Endothelial cell of umbilical vein (primary cell): ENCODE results near the gene GPR173. TPM values are rescaled to one million over a fixed set of nuclear protein-coding genes. Genes with fewer than 3 reads are reported as not detected.

Experiments
- BruUV-seq: library from RNA; stranded (reverse); fragments of 400-500 nt; replicated peaks from 2 replicates; lab custom pipeline; 2021; lab: Mats Ljungman, UMichigan
- CTCF ChIA-PET: fragments of 300-600, 350-600 bp; sonication (Branson Sonifier 250); formaldehyde crosslinking; loops from one replicate; lab custom pipeline; 2021; ENCODE audit warnings: antibody characterized with exemption, inconsistent platforms; lab: Charles Lee
- POLR2A ChIA-PET: fragments of 300-600, 350-600 bp; sonication (Branson Sonifier 250); formaldehyde crosslinking; loops from one replicate; lab custom pipeline; 2021; ENCODE audit warnings: antibody characterized with exemption, inconsistent platforms; lab: Charles Lee
- DNase-seq: peaks from one replicate; pipeline ENCODE4 v3.0.0-alpha.2; 2011; ENCODE audit warnings: low read depth, low spot score
- FAIRE-seq: peaks from 2 replicates; lab custom pipeline; 2011; peaks lifted over from hg19 to GRCh38; lab: Jason Lieb, UNC
- H2AFZ ChIP-seq: 2 replicates; pipeline ENCODE4 v1.6.0; 2012; ENCODE audit warnings: low read depth, low read length, control low read depth, inconsistent platforms
- H3K27ac ChIP-seq: 2 replicates; pipeline ENCODE4 v1.5.1; 2011; ENCODE audit warnings: low read depth, mild to moderate bottlenecking, control low read depth, low read length, moderate library complexity; ENCODE audit not compliant: insufficient read depth
- H3K27me3 ChIP-seq, 2 experiments: 2 replicates each; pipeline versions ENCODE4 v1.6.0 to v1.6.1; 2011; ENCODE audit warnings: low read length in 2 of 2, mixed read lengths in 1 of 2; ENCODE audit not compliant: control insufficient read depth in 2 of 2, insufficient read depth in 2 of 2
- H3K36me3 ChIP-seq, 2 experiments: 2 replicates in 1 of 2; 3 replicates in 1 of 2; pipeline ENCODE4 v1.5.1; 2011; ENCODE audit warnings: low read length in 2 of 2, mild to moderate bottlenecking in 1 of 2, moderate library complexity in 1 of 2; ENCODE audit not compliant: control insufficient read depth in 2 of 2, insufficient read depth in 2 of 2; ENCODE audit errors: extremely low read depth in 1 of 2
- H3K4me1 ChIP-seq: 3 replicates; pipeline ENCODE4 v1.5.1; 2011; ENCODE audit warnings: mild to moderate bottlenecking, low read length; ENCODE audit not compliant: control insufficient read depth, insufficient read depth; ENCODE audit errors: extremely low read depth
- H3K4me2 ChIP-seq: 2 replicates; pipeline ENCODE4 v1.6.1; 2011; ENCODE audit warnings: low read length, control low read depth, mixed read lengths; ENCODE audit not compliant: insufficient read depth
- H3K4me3 ChIP-seq, 3 experiments: fragments of 200-600 bp in 1 of 3; sonication (generic), shearing (Covaris generic) in 1 of 3; replicated peaks in 1 of 3; 2 replicates each; pipeline ENCODE4 v1.5.1; 2011 to 2016; ENCODE audit warnings: control low read depth in 3 of 3, low read length in 3 of 3, mild to moderate bottlenecking in 2 of 3, inconsistent platforms in 1 of 3, low read depth in 1 of 3, moderate library complexity in 1 of 3; ENCODE audit not compliant: insufficient read depth in 1 of 3
- H3K79me2 ChIP-seq: 2 replicates; pipeline ENCODE4 v1.6.0; 2012; ENCODE audit warnings: low read length, inconsistent platforms; ENCODE audit not compliant: control insufficient read depth, insufficient read depth
- H3K9ac ChIP-seq: replicated peaks from 2 replicates; pipeline ENCODE3; 2011; ENCODE audit warnings: low read length, control low read depth; ENCODE audit not compliant: insufficient read depth; ENCODE audit errors: extremely low read depth
- H3K9me1 ChIP-seq: replicated peaks from 3 replicates; pipeline ENCODE4 v1.6.0; 2011; ENCODE audit warnings: mild to moderate bottlenecking, low read length; ENCODE audit not compliant: control insufficient read depth, insufficient read depth; ENCODE audit errors: extremely low read depth
- H3K9me3 ChIP-seq: replicated peaks from 2 replicates; pipeline ENCODE4 v1.5.1; 2012; ENCODE audit warnings: low read length, inconsistent platforms; ENCODE audit not compliant: control insufficient read depth, insufficient read depth
- H4K20me1 ChIP-seq: replicated peaks from 2 replicates; pipeline ENCODE3; 2011; ENCODE audit warnings: mild to moderate bottlenecking, low read length; ENCODE audit not compliant: control insufficient read depth, insufficient read depth; ENCODE audit errors: extremely low read depth
- EZH2 ChIP-seq: IDR thresholded peaks from 2 replicates; pipeline ENCODE4 v1.6.1; 2012; ENCODE audit warnings: borderline replicate concordance, low read depth, mild to moderate bottlenecking, moderate library complexity, low read length, inconsistent platforms; ENCODE audit not compliant: severe bottlenecking
- FOS ChIP-seq: IDR thresholded peaks from 2 replicates; pipeline ENCODE4 v1.6.1; 2011; ENCODE audit warnings: mild to moderate bottlenecking, low read length, moderate library complexity, borderline replicate concordance; ENCODE audit not compliant: insufficient read depth
- GATA2 ChIP-seq: IDR thresholded peaks from 2 replicates; pipeline ENCODE4 v1.7.0; 2011; ENCODE audit warnings: low read depth, mild to moderate bottlenecking, moderate library complexity, mixed read lengths, low read length; ENCODE audit not compliant: insufficient read length, insufficient read depth
- POLR2AphosphoS5 ChIP-seq: IDR thresholded peaks from 2 replicates; pipeline ENCODE4 v1.6.1; 2012; ENCODE audit warnings: low read depth, mild to moderate bottlenecking, control low read depth, low read length, moderate library complexity; ENCODE audit not compliant: insufficient read depth
- dilution Hi-C: fragments of 300-500 bp; cut with MboI; formaldehyde crosslinking; loops from one replicate; pipeline ENCODE4 v1.15.0; 2019; ENCODE audit warnings: low sequenced_read_pairs; ENCODE audit not compliant: extremely low pct_ligation_motif_present
- intact Hi-C: fragments of 100-400 bp; cut with micrococcal nuclease; formaldehyde crosslinking; loops from one replicate; pipeline ENCODE4 v1.10.0; 2022
- polyA plus RNA-seq, 4 experiments: library from polyadenylated mRNA; depleted of rRNA in 3 of 4; stranded (reverse) in 3 of 4; unstranded in 1 of 4; fragments of >200 nt; gene quantifications; 2 replicates each; pipeline versions ENCODE4 v1.2.1 to v1.2.3, GENCODE V29; 2011 to 2012; ENCODE audit warnings: missing spikeins in 1 of 4
- total RNA-seq: library from RNA; stranded (reverse); gene quantifications from 2 replicates; pipeline ENCODE4 v1.2.3, GENCODE V29; 2021
- TF ChIP-seq, protein P1 (sequence below), 2 donors: IDR thresholded peaks; 1 replicate in 1 of 2; 2 replicates in 1 of 2; pipeline ENCODE4 v1.5.1; 2011; ENCODE audit warnings: low read length in 2 of 2, mild to moderate bottlenecking in 2 of 2, moderate library complexity in 2 of 2, control low read depth in 1 of 2, inconsistent platforms in 1 of 2, low read depth in 1 of 2; ENCODE audit not compliant: insufficient read depth in 1 of 2; ENCODE audit errors: extremely low read depth in 1 of 2
- TF ChIP-seq, protein P2 (sequence below): IDR thresholded peaks from 2 replicates; pipeline ENCODE4 v1.6.1; 2011; ENCODE audit not compliant: insufficient read depth, insufficient read length

GPR173 gene
- total and polyA plus RNA-seq, 2 donors (not counting 3 experiments of a cell fraction or from before 2014, with no cell fraction given) = 9.2 to 11.3 TPM

DNA sequence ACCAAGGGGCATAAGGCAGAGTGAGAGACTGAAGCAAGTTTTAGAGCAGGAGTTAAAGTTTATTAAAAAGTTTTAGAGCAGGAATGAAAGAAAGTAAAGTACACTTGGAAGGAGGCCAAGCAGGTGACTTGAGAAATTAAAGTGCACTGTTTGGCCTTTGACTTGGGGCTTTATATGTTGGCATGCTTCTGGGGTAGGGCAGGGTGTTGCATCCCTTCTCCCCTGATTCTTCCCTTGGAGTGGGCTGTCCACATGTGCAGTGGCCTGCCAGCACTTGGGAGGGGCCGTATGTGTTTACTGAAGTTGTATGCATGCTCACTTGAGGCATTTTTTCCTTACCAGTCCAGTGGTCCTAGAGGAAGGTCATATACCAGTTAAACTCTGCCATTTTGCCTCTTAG, 35.3 kb upstream of the GPR173 start:
- DNase-seq (no peak), FAIRE-seq (no peak)
- no peak overlapping the region for H3K4me2 ChIP-seq
- H3K36me3 ChIP-seq = no peaks in the 10 kb centered on the region
- no peaks in the 10 kb centered on the region for H3K4me1 ChIP-seq
- dilution Hi-C loops (no loop called here), intact Hi-C loops (no loop called here)
- no peaks in the 10 kb centered on the region for H3K9me1 ChIP-seq
- POLR2A ChIA-PET = no interaction called here
- no peaks in the 10 kb centered on the region for H3K27me3 ChIP-seq
- no peak for TF ChIP-seq EZH2
- no peak for TF ChIP-seq GATA2
- TF ChIP-seq, protein P1, sequence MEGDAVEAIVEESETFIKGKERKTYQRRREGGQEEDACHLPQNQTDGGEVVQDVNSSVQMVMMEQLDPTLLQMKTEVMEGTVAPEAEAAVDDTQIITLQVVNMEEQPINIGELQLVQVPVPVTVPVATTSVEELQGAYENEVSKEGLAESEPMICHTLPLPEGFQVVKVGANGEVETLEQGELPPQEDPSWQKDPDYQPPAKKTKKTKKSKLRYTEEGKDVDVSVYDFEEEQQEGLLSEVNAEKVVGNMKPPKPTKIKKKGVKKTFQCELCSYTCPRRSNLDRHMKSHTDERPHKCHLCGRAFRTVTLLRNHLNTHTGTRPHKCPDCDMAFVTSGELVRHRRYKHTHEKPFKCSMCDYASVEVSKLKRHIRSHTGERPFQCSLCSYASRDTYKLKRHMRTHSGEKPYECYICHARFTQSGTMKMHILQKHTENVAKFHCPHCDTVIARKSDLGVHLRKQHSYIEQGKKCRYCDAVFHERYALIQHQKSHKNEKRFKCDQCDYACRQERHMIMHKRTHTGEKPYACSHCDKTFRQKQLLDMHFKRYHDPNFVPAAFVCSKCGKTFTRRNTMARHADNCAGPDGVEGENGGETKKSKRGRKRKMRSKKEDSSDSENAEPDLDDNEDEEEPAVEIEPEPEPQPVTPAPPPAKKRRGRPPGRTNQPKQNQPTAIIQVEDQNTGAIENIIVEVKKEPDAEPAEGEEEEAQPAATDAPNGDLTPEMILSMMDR (IDR thresholded peaks at IDR 0.05; ENCODE audit: extremely low read depth in 1 of 2, insufficient read depth in 1 of 2, low read depth in 1 of 2, low read length in 2 of 2) = no peak
- H4K20me1 ChIP-seq = no peaks in the 10 kb centered on the region
- no peaks in the 10 kb centered on the region for H3K79me2 ChIP-seq
- no peak overlapping the region for H2AFZ ChIP-seq
- no TSS peak for BruUV-seq
- no peak overlapping the region for H3K27ac ChIP-seq
- H3K9me3 ChIP-seq = no peaks in the 10 kb centered on the region
- H3K9ac ChIP-seq = no peak overlapping the region
- CTCF ChIA-PET = no interaction called here
- H3K4me3 ChIP-seq = no peak overlapping the region

DNA sequence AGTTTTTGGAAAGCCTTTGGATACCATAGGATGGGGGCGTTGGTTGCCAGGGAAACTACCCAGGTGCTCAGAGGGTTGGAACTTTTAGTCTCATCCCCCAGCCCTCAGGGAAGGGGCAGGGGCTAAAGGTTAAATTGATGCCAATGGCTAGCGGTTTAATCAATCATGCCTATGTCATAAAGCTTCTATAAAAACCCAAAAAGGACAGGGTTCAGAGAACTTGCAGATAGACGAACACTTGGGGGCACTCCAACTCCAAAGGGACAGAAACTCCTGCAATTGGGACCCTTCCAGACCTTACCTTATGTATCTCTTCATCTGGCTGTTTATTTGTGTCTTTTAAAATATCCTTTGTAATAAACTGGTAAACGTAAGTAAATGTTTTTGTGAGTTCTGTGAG, 30.0 kb upstream of the GPR173 start:
- no peaks in the 10 kb centered on the region for H3K9me3 ChIP-seq
- H3K27me3 ChIP-seq = peaks cover 1 to 5% of the 10 kb centered on the region in 2 experiments
- no peak overlapping the region for H3K27ac ChIP-seq
- FAIRE-seq (no peak), DNase-seq (no peak)
- dilution Hi-C loops = no loop called here
- intact Hi-C loops = no loop called here
- ChIA-PET CTCF (interaction anchor here (0.7 kb wide), 1 partner anchor 21 kb away, joined by 3 read pairs; no protein-coding TSS in a partner anchor), POLR2A (no interaction called here)
- no peaks in the 10 kb centered on the region for H3K4me1 ChIP-seq
- TF ChIP-seq FOS = no peak
- TF ChIP-seq, protein P2, sequence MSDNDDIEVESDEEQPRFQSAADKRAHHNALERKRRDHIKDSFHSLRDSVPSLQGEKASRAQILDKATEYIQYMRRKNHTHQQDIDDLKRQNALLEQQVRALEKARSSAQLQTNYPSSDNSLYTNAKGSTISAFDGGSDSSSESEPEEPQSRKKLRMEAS = no peak
- TF ChIP-seq POLR2AphosphoS5 = no peak
- H3K4me2 ChIP-seq = no peak overlapping the region
- H3K9ac ChIP-seq = no peak overlapping the region
- no peaks in the 10 kb centered on the region for H3K79me2 ChIP-seq
- H3K36me3 ChIP-seq = no peaks in the 10 kb centered on the region
- no peaks in the 10 kb centered on the region for H3K9me1 ChIP-seq
- no TSS peak for BruUV-seq
- no peaks in the 10 kb centered on the region for H4K20me1 ChIP-seq
- H3K4me3 ChIP-seq = no peak overlapping the region
- H2AFZ ChIP-seq = no peak overlapping the region
